H9 (cell line): ENCODE data around the gene FOSL2. TPM values are rescaled to one million over a fixed set of nuclear protein-coding genes. Genes with fewer than 3 reads are reported as not detected.

ENCODE experiments used
- DNase-seq: peaks from one replicate; pipeline ENCODE4 v3.0.0-alpha.2; 2017
- H2AFZ ChIP-seq: one replicate; pipeline ENCODE4 v1.6.1; 2013; ENCODE audit warnings: mild to moderate bottlenecking, low read length, control low read depth, moderate library complexity
- H2AK5ac ChIP-seq: 2 replicates; pipeline ENCODE4 v1.6.1; 2013; ENCODE audit warnings: low read length, control low read depth, mixed read lengths; ENCODE audit not compliant: insufficient read length
- H2BK120ac ChIP-seq: one replicate; pipeline ENCODE4 v1.6.1; 2013; ENCODE audit warnings: low read depth, mild to moderate bottlenecking, low read length, control low read depth, inconsistent platforms; ENCODE audit not compliant: poor library complexity, severe bottlenecking
- H2BK12ac ChIP-seq: 2 replicates; pipeline ENCODE4 v1.6.1; 2013; ENCODE audit warnings: low read length, control low read depth, mixed read lengths, low read depth; ENCODE audit not compliant: insufficient read length
- H2BK15ac ChIP-seq: 2 replicates; pipeline ENCODE4 v1.6.1; 2013; ENCODE audit warnings: low read depth, low read length, control low read depth
- H2BK20ac ChIP-seq: one replicate; pipeline ENCODE4 v1.6.1; 2013; ENCODE audit warnings: low read depth, mild to moderate bottlenecking, low read length, control low read depth, inconsistent platforms; ENCODE audit not compliant: poor library complexity, severe bottlenecking
- H2BK5ac ChIP-seq: 2 replicates; pipeline ENCODE4 v1.6.1; 2013; ENCODE audit warnings: low read length, control low read depth, mixed read lengths; ENCODE audit not compliant: insufficient read length
- H3K14ac ChIP-seq: 2 replicates; pipeline ENCODE4 v1.6.1; 2013; ENCODE audit warnings: low read length, control low read depth; ENCODE audit not compliant: insufficient read depth
- H3K18ac ChIP-seq: 2 replicates; pipeline ENCODE4 v1.6.1; 2013; ENCODE audit warnings: low read depth, mild to moderate bottlenecking, mixed read lengths, low read length, control low read depth; ENCODE audit not compliant: insufficient read length
- H3K23ac ChIP-seq: 2 replicates; pipeline ENCODE4 v1.6.1; 2013; ENCODE audit warnings: low read length, control low read depth, mixed read lengths, low read depth; ENCODE audit not compliant: insufficient read length
- H3K23me2 ChIP-seq: 2 replicates; pipeline ENCODE4 v1.6.1; 2013; ENCODE audit warnings: low read depth, mild to moderate bottlenecking, mixed read lengths, low read length, control low read depth; ENCODE audit not compliant: insufficient read length, poor library complexity, severe bottlenecking
- H3K27ac ChIP-seq: 2 replicates; pipeline ENCODE4 v1.5.1; 2013; ENCODE audit warnings: low read length, control low read depth, mixed read lengths, low read depth; ENCODE audit not compliant: insufficient read length
- H3K27me3 ChIP-seq: 2 replicates; pipeline ENCODE4 v1.6.1; 2013; ENCODE audit warnings: low read length, control low read depth, inconsistent platforms; ENCODE audit not compliant: insufficient read depth
- H3K4ac ChIP-seq: 2 replicates; pipeline ENCODE4 v1.6.1; 2013; ENCODE audit warnings: low read depth, mild to moderate bottlenecking, control low read depth, inconsistent platforms, low read length, moderate library complexity
- H3K4me1 ChIP-seq: 2 replicates; pipeline ENCODE4 v1.6.1; 2013; ENCODE audit warnings: low read length, control low read depth, inconsistent platforms; ENCODE audit not compliant: insufficient read depth
- H3K4me2 ChIP-seq: 2 replicates; pipeline ENCODE4 v1.6.1; 2013; ENCODE audit warnings: low read length, control low read depth, mixed read lengths; ENCODE audit not compliant: insufficient read length, insufficient read depth
- H3K56ac ChIP-seq: 2 replicates; pipeline ENCODE4 v1.6.1; 2013; ENCODE audit warnings: low read depth, mild to moderate bottlenecking, mixed read lengths, low read length, control low read depth; ENCODE audit not compliant: insufficient read length
- H3K79me1 ChIP-seq: 2 replicates; pipeline ENCODE4 v1.6.1; 2013; ENCODE audit warnings: low read depth, mild to moderate bottlenecking, moderate library complexity, low read length, control low read depth, inconsistent platforms; ENCODE audit not compliant: insufficient read depth, poor library complexity, severe bottlenecking
- H3K79me2 ChIP-seq: 2 replicates; pipeline ENCODE4 v1.6.1; 2013; ENCODE audit warnings: low read length, control low read depth, inconsistent platforms; ENCODE audit not compliant: insufficient read depth
- H3K9ac ChIP-seq: 2 replicates; pipeline ENCODE4 v1.6.1; 2013; ENCODE audit warnings: low read length, control low read depth, mixed read lengths; ENCODE audit not compliant: insufficient read length; ENCODE audit errors: extremely low read depth
- H3K9me3 ChIP-seq: one replicate; pipeline ENCODE4 v1.6.1; 2013; ENCODE audit warnings: low read depth, low read length, inconsistent platforms; ENCODE audit not compliant: control insufficient read depth
- H3T11ph ChIP-seq: one replicate; pipeline ENCODE4 v1.6.1; 2013; ENCODE audit warnings: mild to moderate bottlenecking, low read length, control low read depth, inconsistent platforms
- H4K20me1 ChIP-seq: one replicate; pipeline ENCODE4 v1.6.1; 2013; ENCODE audit not compliant: control insufficient read depth, insufficient read length, insufficient read depth
- H4K5ac ChIP-seq: 2 replicates; pipeline ENCODE4 v1.6.1; 2013; ENCODE audit warnings: low read depth, mild to moderate bottlenecking, mixed read lengths, low read length, control low read depth; ENCODE audit not compliant: insufficient read length
- H4K8ac ChIP-seq: replicated peaks from 2 replicates; pipeline ENCODE4 v1.6.1; 2013; ENCODE audit warnings: low read length, control low read depth, mixed read lengths, low read depth; ENCODE audit not compliant: insufficient read length
- H4K91ac ChIP-seq: 2 replicates; pipeline ENCODE4 v1.6.1; 2013; ENCODE audit warnings: low read depth, mild to moderate bottlenecking, moderate library complexity, mixed read lengths, low read length, control low read depth; ENCODE audit not compliant: insufficient read length
- H3K27ac Mint-ChIP-seq, 3 experiments: 2 replicates in 2 of 3; 3 replicates in 1 of 3; pipeline ENCODE4 v1.8.0; 2020 to 2021; ENCODE audit warnings: mixed read lengths in 3 of 3, mild to moderate bottlenecking in 1 of 3, moderate library complexity in 1 of 3
- H3K27me3 Mint-ChIP-seq: 2 replicates; pipeline ENCODE4 v1.8.0; 2021; ENCODE audit warnings: low read depth, mild to moderate bottlenecking, moderate library complexity, mixed read lengths
- H3K36me3 Mint-ChIP-seq, 3 experiments: 2 replicates in 2 of 3; 3 replicates in 1 of 3; pipeline ENCODE4 v1.8.0; 2020 to 2021; ENCODE audit warnings: low read depth in 3 of 3, mixed read lengths in 3 of 3; ENCODE audit not compliant: insufficient read depth in 1 of 3
- H3K4me1 Mint-ChIP-seq, 2 experiments: 2 replicates each; pipeline ENCODE4 v1.8.0; 2020; ENCODE audit warnings: mixed read lengths in 2 of 2
- H3K4me3 Mint-ChIP-seq, 2 experiments: 2 replicates in 1 of 2; 3 replicates in 1 of 2; pipeline ENCODE4 v1.8.0; 2020 to 2021; ENCODE audit warnings: mild to moderate bottlenecking in 2 of 2, mixed read lengths in 2 of 2, moderate library complexity in 1 of 2
- H3K9me3 Mint-ChIP-seq, 2 experiments: 2 replicates in 1 of 2; 3 replicates in 1 of 2; pipeline ENCODE4 v1.8.0; 2020; ENCODE audit warnings: mild to moderate bottlenecking in 2 of 2, mixed read lengths in 2 of 2, moderate library complexity in 1 of 2
- CTCF ChIP-seq: fragments of 200-600 bp; sonication (generic); conservative IDR thresholded peaks from 3 replicates; pipeline ENCODE4 v1.8.0; 2021; ENCODE audit warnings: antibody characterized with exemption, mild to moderate bottlenecking
- WGBS: extraction: QIAGEN DNeasy Blood & Tissue Kit; methylation state at CpG from one replicate; pipeline ENCODE4 v1.1.7; 2013; ENCODE audit warnings: missing lambda C conversion rate, low lambda C conversion rate, mixed read lengths; ENCODE audit not compliant: insufficient read length; ENCODE audit errors: extremely low coverage; 5-methylcytosine and 5-hydroxymethylcytosine counted together
- total RNA-seq: library from RNA; stranded (reverse); gene quantifications from 2 replicates; pipeline ENCODE4 v1.2.1, GENCODE V29; 2021

The FOSL2 gene
- total RNA-seq, 1 experiment from 2014 or later, result 7.4 TPM

- H2BK15ac ChIP-seq, result no peak overlapping the region
- Mint-ChIP-seq H3K36me3 (no peaks in the 10 kb centered on the region; a peak in 2 of 7 replicates), H3K27me3 (peaks cover 8% of the 10 kb centered on the region), H3K9me3 (no peaks in the 10 kb centered on the region), H3K4me3 (peak overlapping the region in 1 of 2 experiments; percentile 20; a peak in 1 of 5 replicates), H3K4me1 (peaks cover 14 to 26% of the 10 kb centered on the region in 2 experiments), H3K27ac (no peak overlapping the region)
- no peak overlapping the region for H2BK12ac ChIP-seq
- no peak for DNase-seq
- no peak overlapping the region for H3K27ac ChIP-seq
- H3K4me2 ChIP-seq, result no peak overlapping the region
- H3K23me2 ChIP-seq, result no peaks in the 10 kb centered on the region
- no peak overlapping the region for H3K23ac ChIP-seq
- no peak overlapping the region for H3K56ac ChIP-seq
- H3K9me3 ChIP-seq, result no peaks in the 10 kb centered on the region
- H2BK5ac ChIP-seq, result no peak overlapping the region
- H2AK5ac ChIP-seq, result no peak overlapping the region
- no peak overlapping the region for H3K18ac ChIP-seq
- no peak overlapping the region for H4K91ac ChIP-seq
- H4K5ac ChIP-seq, result no peak overlapping the region
- H3K9ac ChIP-seq, result no peak overlapping the region
- no peak overlapping the region for H3T11ph ChIP-seq
- no peak overlapping the region for H2BK20ac ChIP-seq
- H2BK120ac ChIP-seq, result no peak overlapping the region
- H2AFZ ChIP-seq, result no peak overlapping the region
- no peak for TF ChIP-seq CTCF
- no peak overlapping the region for H3K14ac ChIP-seq
- no peak overlapping the region for H3K4ac ChIP-seq
- H4K20me1 ChIP-seq, result no peaks in the 10 kb centered on the region
- no peaks in the 10 kb centered on the region for H3K4me1 ChIP-seq
- H3K79me1 ChIP-seq, result no peaks in the 10 kb centered on the region
- WGBS, result no CpG with 5 or more reads among the region's 19 CpGs
- H3K27me3 ChIP-seq, result no peaks in the 10 kb centered on the region
- no peaks in the 10 kb centered on the region for H3K79me2 ChIP-seq
- H4K8ac ChIP-seq, result no peak overlapping the region
These were observed 34.5 kb upstream of the FOSL2 start for GRCh38 chr2:28357948-28358667.
